Measurements from ENCODE around the gene TDP2. TPM values are rescaled to one million over a fixed set of nuclear protein-coding genes. Genes with fewer than 3 reads are reported as not detected.
"Not testable (repeated sequence)": the region's sequence is repeated elsewhere in the genome, so short reads cannot be mapped to it uniquely, and the experiment has no call there.

Gene TDP2
- total and polyA plus RNA-seq, 7 donors: 30.4 to 543 (median 67.6) TPM

DNA sequence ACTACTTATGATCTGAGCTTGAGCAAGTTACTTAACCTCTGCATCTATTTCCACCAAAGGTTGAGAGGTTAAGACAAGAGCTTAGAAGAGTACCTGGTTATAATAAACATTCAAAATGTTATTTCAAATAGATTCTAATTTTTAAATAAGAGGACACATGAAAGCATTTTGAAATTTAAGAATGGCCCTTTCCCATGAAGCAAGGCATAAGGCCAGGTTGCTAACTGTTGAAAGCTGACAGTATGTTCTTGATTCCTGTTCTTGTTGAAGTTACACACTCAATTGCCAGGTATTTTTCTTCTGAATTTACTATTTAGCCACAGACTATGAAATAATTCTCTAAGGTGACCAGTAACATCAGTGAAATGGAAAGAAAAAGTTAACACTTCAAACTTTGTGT is 37.8 kb upstream of the TDP2 start:
- no peaks in the 10 kb centered on the region for H3K27me3 ChIP-seq
- intact Hi-C loops (cut with DNase I): no loop called here
- no peak overlapping the region for H3K4me3 ChIP-seq
- H3K36me3 ChIP-seq: peaks cover 32 to 91% (median 59%) of the 10 kb centered on the region in 4 donors
- peak in 1 of 4 donors; percentile 10 for TF ChIP-seq POLR2AphosphoS5 (IDR thresholded peaks at IDR 0.05)
- no peak for TF ChIP-seq POLR2A (IDR thresholded peaks at IDR 0.05)
- H3K9me3 ChIP-seq: no peaks in the 10 kb centered on the region
- no peaks in the 10 kb centered on the region for H3K4me1 ChIP-seq
- H3K27ac ChIP-seq: no peak overlapping the region
- no peak for DNase-seq

DNA sequence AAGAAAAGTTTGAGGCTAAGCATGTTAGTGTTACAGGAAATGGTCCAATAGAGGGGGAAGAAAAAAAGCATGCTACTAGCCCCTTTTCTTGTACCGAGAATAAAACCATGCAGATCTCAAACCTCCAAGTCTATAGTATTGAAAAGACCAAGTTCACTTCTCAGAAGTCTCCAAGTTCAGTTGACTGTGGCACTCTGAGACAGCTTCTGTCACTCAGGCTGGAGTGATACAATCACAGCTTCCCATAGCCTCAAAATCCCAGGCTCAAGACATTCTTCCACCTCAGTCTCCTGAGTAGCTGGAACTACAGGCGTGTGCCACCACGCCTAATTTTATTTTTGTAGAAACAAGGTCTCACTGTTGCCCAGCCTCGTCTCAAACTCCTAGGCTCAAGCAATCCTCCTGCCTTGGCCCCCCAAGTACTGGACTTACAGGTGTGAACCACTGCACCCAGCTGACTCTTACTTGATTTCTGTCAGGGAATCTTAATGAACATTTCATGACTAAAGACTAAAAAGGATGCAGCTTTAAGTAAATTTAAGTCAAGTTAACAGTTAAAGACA is 36.1 kb upstream of the TDP2 start:
- no peak for DNase-seq
- Histone ChIP-seq H3K4me3 (no peak overlapping the region), H3K9me3 (no peaks in the 10 kb centered on the region), H3K27me3 (no peaks in the 10 kb centered on the region), H3K4me1 (no peaks in the 10 kb centered on the region), H3K36me3 (peaks cover 22 to 81% (median 44%) of the 10 kb centered on the region in 4 donors), H3K27ac (no peak overlapping the region)
- intact Hi-C loops (cut with DNase I): no loop called here
- TF ChIP-seq POLR2AphosphoS5 (IDR thresholded peaks at IDR 0.05) (no peak), POLR2A (IDR thresholded peaks at IDR 0.05) (no peak), EP300 (IDR thresholded peaks at IDR 0.05) (no peak)
- TF ChIP-seq, protein P1, sequence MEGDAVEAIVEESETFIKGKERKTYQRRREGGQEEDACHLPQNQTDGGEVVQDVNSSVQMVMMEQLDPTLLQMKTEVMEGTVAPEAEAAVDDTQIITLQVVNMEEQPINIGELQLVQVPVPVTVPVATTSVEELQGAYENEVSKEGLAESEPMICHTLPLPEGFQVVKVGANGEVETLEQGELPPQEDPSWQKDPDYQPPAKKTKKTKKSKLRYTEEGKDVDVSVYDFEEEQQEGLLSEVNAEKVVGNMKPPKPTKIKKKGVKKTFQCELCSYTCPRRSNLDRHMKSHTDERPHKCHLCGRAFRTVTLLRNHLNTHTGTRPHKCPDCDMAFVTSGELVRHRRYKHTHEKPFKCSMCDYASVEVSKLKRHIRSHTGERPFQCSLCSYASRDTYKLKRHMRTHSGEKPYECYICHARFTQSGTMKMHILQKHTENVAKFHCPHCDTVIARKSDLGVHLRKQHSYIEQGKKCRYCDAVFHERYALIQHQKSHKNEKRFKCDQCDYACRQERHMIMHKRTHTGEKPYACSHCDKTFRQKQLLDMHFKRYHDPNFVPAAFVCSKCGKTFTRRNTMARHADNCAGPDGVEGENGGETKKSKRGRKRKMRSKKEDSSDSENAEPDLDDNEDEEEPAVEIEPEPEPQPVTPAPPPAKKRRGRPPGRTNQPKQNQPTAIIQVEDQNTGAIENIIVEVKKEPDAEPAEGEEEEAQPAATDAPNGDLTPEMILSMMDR (IDR thresholded peaks at IDR 0.05): no peak
- 42 to 76% methylated on average over 4 of the region's 4 CpGs for WGBS, 2 donors

DNA sequence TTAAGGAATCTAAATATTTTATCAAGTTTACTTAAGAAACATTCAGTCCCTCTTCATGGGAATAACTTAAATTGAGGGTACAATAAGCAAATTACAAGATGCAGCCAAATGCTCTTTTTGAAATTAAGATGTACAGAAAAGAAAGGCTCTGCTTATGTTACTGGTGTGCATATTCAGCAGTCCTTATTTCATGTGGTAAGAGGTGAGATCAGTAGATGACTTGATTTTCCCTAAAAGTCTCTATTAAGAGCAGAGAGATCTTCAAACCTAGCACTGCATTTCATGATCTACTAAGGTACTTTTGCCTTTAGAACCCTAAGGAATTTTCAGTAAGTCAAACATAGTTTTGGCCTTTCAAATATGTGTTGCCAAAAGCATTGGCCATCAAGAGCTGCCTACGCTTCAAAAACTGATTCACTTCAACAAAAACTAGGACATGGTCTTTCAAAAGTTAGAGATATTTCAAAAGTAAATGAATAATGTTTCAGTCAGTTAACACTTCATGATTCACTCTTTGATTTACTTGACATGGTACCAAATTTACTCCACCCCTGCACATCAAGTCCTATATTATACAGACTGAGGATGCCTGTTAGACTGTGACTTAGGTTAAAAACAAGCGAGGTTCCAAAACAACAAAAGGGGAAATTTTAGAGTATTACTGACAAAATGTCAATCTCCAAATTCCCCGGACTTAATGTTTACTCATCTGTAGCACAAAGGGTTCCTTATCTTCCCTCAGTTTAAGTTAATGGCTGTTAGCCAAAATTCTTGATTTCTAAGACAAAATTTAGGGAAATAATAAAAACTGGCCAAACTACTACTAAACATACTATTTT is 33.0 kb upstream of the TDP2 start:
- Histone ChIP-seq H3K4me3 (no peak overlapping the region), H3K9me3 (no peaks in the 10 kb centered on the region), H3K27ac (no peak overlapping the region), H3K36me3 (peaks cover 0 to 50% (median 15%) of the 10 kb centered on the region in 4 donors), H3K4me1 (no peaks in the 10 kb centered on the region), H3K27me3 (no peaks in the 10 kb centered on the region)
- TF ChIP-seq EP300 (IDR thresholded peaks at IDR 0.05): no peak
- TF ChIP-seq, protein P1 (IDR thresholded peaks at IDR 0.05): no peak
- TF ChIP-seq POLR2A (IDR thresholded peaks at IDR 0.05): no peak
- TF ChIP-seq POLR2AphosphoS5 (IDR thresholded peaks at IDR 0.05): no peak
- 52 to 68% methylated on average over 3 of the region's 3 CpGs for WGBS, 2 donors
- intact Hi-C loops (cut with DNase I): no loop called here
- no peak for DNase-seq

DNA sequence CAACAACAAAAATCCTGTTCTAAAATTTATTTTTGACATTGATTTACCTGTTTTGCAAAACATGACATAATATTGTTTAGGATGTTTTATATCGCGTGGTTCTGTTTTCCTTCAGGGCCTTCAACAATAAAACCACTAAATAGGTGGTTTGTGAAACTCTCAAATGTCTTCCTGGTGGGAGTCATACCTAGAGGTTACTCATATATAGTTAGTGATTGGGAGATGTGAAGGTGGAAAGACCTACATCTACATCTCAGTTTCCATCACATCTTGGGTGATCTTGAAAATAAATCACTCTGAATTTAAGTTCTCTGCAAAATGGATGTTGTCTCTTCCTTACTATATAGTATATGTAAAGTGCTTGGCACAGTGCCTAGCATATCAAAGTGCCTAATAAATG is 29.4 kb upstream of the TDP2 start:
- Histone ChIP-seq H3K4me3 (no peak overlapping the region), H3K4me1 (no peaks in the 10 kb centered on the region), H3K27ac (no peak overlapping the region), H3K27me3 (no peaks in the 10 kb centered on the region), H3K36me3 (peaks cover 0 to 14% (median under 1%) of the 10 kb centered on the region in 4 donors), H3K9me3 (no peaks in the 10 kb centered on the region)
- DNase-seq: no peak
- no peak for TF ChIP-seq POLR2AphosphoS5 (IDR thresholded peaks at IDR 0.05)
- no peak for TF ChIP-seq EP300 (IDR thresholded peaks at IDR 0.05)
- no peak for TF ChIP-seq POLR2A (IDR thresholded peaks at IDR 0.05)
- TF ChIP-seq, protein P1 (IDR thresholded peaks at IDR 0.05): no peak
- 85 to 94% methylated on average over 2 of the region's 2 CpGs for WGBS, 2 donors
- intact Hi-C loops (cut with DNase I): no loop called here

DNA sequence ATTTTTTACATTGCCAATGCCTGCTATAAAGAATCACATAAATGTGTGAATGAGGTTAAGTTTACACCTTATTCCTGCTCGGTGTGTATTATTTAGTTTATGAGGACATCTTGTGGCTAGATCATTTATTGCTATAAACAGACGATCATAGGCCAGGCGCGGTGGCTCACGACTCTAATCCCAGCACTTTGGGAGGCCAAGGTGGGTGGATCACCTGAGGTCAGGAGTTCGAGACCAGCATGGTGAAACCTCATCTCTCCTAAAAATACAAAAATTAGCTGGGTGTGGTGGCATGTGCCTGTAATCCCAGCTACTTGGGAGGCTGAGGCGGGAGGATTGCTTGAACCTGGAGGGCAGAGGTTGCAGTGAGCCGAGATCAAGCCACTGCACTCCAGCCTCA is 28.9 kb upstream of the TDP2 start:
- not testable (repeated sequence) for H3K27ac ChIP-seq, H3K9me3 ChIP-seq, H3K4me3 ChIP-seq, DNase-seq, H3K4me1 ChIP-seq, H3K36me3 ChIP-seq, H3K27me3 ChIP-seq
- 25 to 38% methylated on average over 8 of the region's 8 CpGs for WGBS, 2 donors
- TF ChIP-seq, protein P1 (IDR thresholded peaks at IDR 0.05): peak in 3 of 4 experiments; percentile 37 to 60 (median 58)
- intact Hi-C loops (cut with DNase I): loop anchor here (1.0 kb wide), 1 partner anchor 112 kb away; no protein-coding TSS in a partner anchor
